ENCODE measurements around the gene OPRL1.

The OPRL1 gene

GRCh38 chr20:64038565-64039292 lies 41.2 kb upstream of the OPRL1 start (continued):
- TF ChIP-seq ZNF391 (tag by site-specific recombination; IDR thresholded peaks at IDR 0.05; ENCODE audit: borderline replicate concordance, low read depth) (0 out of 2 replicates have a peak, but pooled peaks have one; percentile 56), GLIS1 (tag by site-specific recombination; IDR thresholded peaks at IDR 0.05) (peak; percentile 63), SCRT1 (tag by site-specific recombination; IDR thresholded peaks at IDR 0.05; ENCODE audit: borderline replicate concordance) (no peak), ZNF791 (tag by site-specific recombination; IDR thresholded peaks at IDR 0.05) (no peak), ZNF274 (IDR thresholded peaks at IDR 0.05; ENCODE audit: low read length) (no peak), ZNF274 (tag by site-specific recombination; IDR thresholded peaks at IDR 0.05; ENCODE audit: borderline replicate concordance) (no peak), KLF17 (tag by site-specific recombination; IDR thresholded peaks at IDR 0.05) (peak; percentile 81), ZNF621 (tag by site-specific recombination; IDR thresholded peaks at IDR 0.05) (no peak), ZXDB (tag by site-specific recombination; IDR thresholded peaks at IDR 0.05) (peak; percentile 69), SP7 (tag by site-specific recombination; IDR thresholded peaks at IDR 0.05) (peak; percentile 79), SCRT2 (tag by site-specific recombination; IDR thresholded peaks at IDR 0.05) (peak; percentile 70), EGR2 (tag by site-specific recombination; IDR thresholded peaks at IDR 0.05; ENCODE audit: low read depth) (peak; percentile 22; the same call in 1 of the 2 replicates), MZF1 (tag by site-specific recombination; IDR thresholded peaks at IDR 0.05; ENCODE audit: borderline replicate concordance) (no peak), ZNF629 (tag by site-specific recombination; IDR thresholded peaks at IDR 0.05) (0 out of 2 replicates have a peak, but pooled peaks have one; percentile 18), ZNF777 (tag by site-specific recombination; IDR thresholded peaks at IDR 0.05; ENCODE audit: borderline replicate concordance) (peak; percentile 73), ZNF426 (tag by site-specific recombination; IDR thresholded peaks at IDR 0.05) (no peak), PATZ1 (tag by site-specific recombination; IDR thresholded peaks at IDR 0.05) (peak; percentile 88)

GRCh38 chr20:64039293-64040160 lies 40.4 kb upstream of the OPRL1 start:
- Histone ChIP-seq H3K36me3 (ENCODE audit: control insufficient read depth in 2 of 2, insufficient read depth in 1 of 2, low read length in 2 of 2) (peaks cover 0 to 6% of the 10 kb centered on the region in 2 experiments; a peak in 1 of 3 replicates), H3K27ac (ENCODE audit: extremely low read depth, low read depth, low read length) (no peak overlapping the region), H3K4me1 (ENCODE audit: control insufficient read depth, insufficient read depth, low read length) (peaks cover 7% of the 10 kb centered on the region; the same call in 1 of the 2 replicates), H3K9me3 (ENCODE audit: control insufficient read depth, insufficient read depth, low read depth, low read length) (no peaks in the 10 kb centered on the region), H3K4me3 (ENCODE audit: low read depth, low read length) (peak overlapping the region; percentile 46; the same call in 1 of the 2 replicates)
- POLR2A ChIA-PET, result interaction anchor here (0.5 to 2.9 kb wide), 11 partner anchors 9 to 83 kb away, joined by 3 to 11 read pairs (median 4); partner anchors contain the start of genes PRPF6, TCEA2 and UCKL1
- CTCF ChIA-PET, result interaction anchor here (0.6 to 4.4 kb wide), 23 partner anchors 9 to 168 kb away, joined by 3 to 39 read pairs (median 5); partner anchors contain the start of genes PRPF6, SAMD10, SOX18 and TCEA2
- TF ChIP-seq PRDM10 (tag by site-specific recombination; IDR thresholded peaks at IDR 0.05), result peak; percentile 57
- no peak for TF ChIP-seq ZNF169 (tag by site-specific recombination; IDR thresholded peaks at IDR 0.05)
- peak; percentile 77 for TF ChIP-seq SCRT1 (tag by site-specific recombination; IDR thresholded peaks at IDR 0.05; ENCODE audit: borderline replicate concordance)
- TF ChIP-seq ZEB2 (tag by site-specific recombination; IDR thresholded peaks at IDR 0.05), result 0 out of 2 replicates have a peak, but pooled peaks have one; percentile 7
- TF ChIP-seq ZNF776 (tag by site-specific recombination; IDR thresholded peaks at IDR 0.05; ENCODE audit: borderline replicate concordance), result no peak
- TF ChIP-seq ZNF514 (tag by site-specific recombination; IDR thresholded peaks at IDR 0.05), result no peak
- 0 out of 2 replicates have a peak, but pooled peaks have one; percentile 24 for TF ChIP-seq PATZ1 (tag by site-specific recombination; IDR thresholded peaks at IDR 0.05)
- TF ChIP-seq GLIS1 (tag by site-specific recombination; IDR thresholded peaks at IDR 0.05), result peak; percentile 85
- peak; percentile 93 for TF ChIP-seq SCRT2 (tag by site-specific recombination; IDR thresholded peaks at IDR 0.05)
- TF ChIP-seq ZXDB (tag by site-specific recombination; IDR thresholded peaks at IDR 0.05), result no peak
- TF ChIP-seq ZSCAN30 (tag by site-specific recombination; IDR thresholded peaks at IDR 0.05), result no peak

All from HEK293 (cell line).